ENCODE data around the gene CMC2. TPM values are rescaled to one million over a fixed set of nuclear protein-coding genes. Genes with fewer than 3 reads are reported as not detected.

CMC2 gene
- total and polyA plus RNA-seq, 9 of the 15 experiments (the other 6 are each of a cell fraction or from before 2014, with no cell fraction given) = 122 to 501 (median 172) TPM

- TF ChIP-seq MAZ (CRISPR knock-in tag; conservative IDR thresholded peaks at IDR 0.05 in 1 of 2, IDR thresholded peaks at IDR 0.05 in 1 of 2) (0 out of 4 replicates have a peak, but pooled peaks of 1 of the 2 experiments have one; percentile 30), POLR3A (IDR thresholded peaks at IDR 0.05; ENCODE audit: borderline replicate concordance, extremely low read depth, insufficient read depth, insufficient read length) (no peak), ZNF41 (CRISPR knock-in tag; conservative IDR thresholded peaks at IDR 0.05) (no peak), U2AF2 (optimal IDR thresholded peaks at IDR 0.05; ENCODE audit: low read depth, low read length) (no peak), ZNF274 (IDR thresholded peaks at IDR 0.05; ENCODE audit: borderline replicate concordance, low read depth, low read length) (no peak), VEZF1 (CRISPR knock-in tag; IDR thresholded peaks at IDR 0.05) (0 out of 2 replicates have a peak, but pooled peaks have one; percentile 8), CBFA2T2 (conservative IDR thresholded peaks at IDR 0.05) (no peak), HDGF (IDR thresholded peaks at IDR 0.05) (0 out of 2 replicates have a peak, but pooled peaks have one; percentile 52), ZSCAN29 (IDR thresholded peaks at IDR 0.05) (peak; percentile 26; the same call in 1 of the 2 replicates), MXI1 (IDR thresholded peaks at IDR 0.05; ENCODE audit: low read depth, low read length) (no peak), KLF6 (CRISPR knock-in tag; IDR thresholded peaks at IDR 0.05; ENCODE audit: borderline replicate concordance) (no peak), SMARCA5 (IDR thresholded peaks at IDR 0.05) (no peak), REST (IDR thresholded peaks at IDR 0.05; ENCODE audit: borderline replicate concordance) (peak; percentile 8; the same call in 1 of the 2 replicates), REST (CRISPR knock-in tag; IDR thresholded peaks at IDR 0.05; ENCODE audit: low read depth) (no peak), ETV5 (CRISPR knock-in tag; IDR thresholded peaks at IDR 0.05; ENCODE audit: low read depth) (no peak), ZNF76 (CRISPR knock-in tag; IDR thresholded peaks at IDR 0.05; ENCODE audit: borderline replicate concordance) (no peak), FOXJ2 (tag; IDR thresholded peaks at IDR 0.05) (no peak), MYC (IDR thresholded peaks at IDR 0.05; ENCODE audit: low read depth, low read length) (no peak), MYC (CRISPR knock-in tag; IDR thresholded peaks at IDR 0.05; ENCODE audit: borderline replicate concordance, low read depth) (no peak)
Measured at GRCh38 chr16:81004646-81005353, 1.9 kb downstream of the CMC2 start (continued).
